Stimulated activated CD8-positive, alpha-beta memory T cell treated with anti-CD3 and anti-CD28 coated beads, Interleukin-4, amount 100 ng/mL, for 48 hours (primary cell): Measurements from ENCODE around the gene PGP.
"Not testable (repeated sequence)": the region's sequence is repeated elsewhere in the genome, so short reads cannot be mapped to it uniquely, and the experiment has no call there.

Experiments
- DNase-seq: peaks from one replicate; pipeline ENCODE4 v3.0.0-alpha.2; 2020

The PGP gene

DNA sequence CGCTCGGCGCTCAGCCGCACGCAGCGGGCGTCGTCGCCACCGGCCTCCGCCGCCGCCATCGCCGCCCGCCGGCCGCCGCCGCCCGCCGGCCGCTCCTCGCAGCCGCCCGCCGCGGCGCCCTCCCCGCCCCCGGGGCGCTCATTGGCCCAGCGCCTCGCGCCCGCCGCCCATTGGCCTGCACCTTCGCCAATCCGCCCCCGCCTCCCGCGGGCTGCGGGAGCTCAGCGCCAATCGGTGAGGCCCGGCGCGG, at the start of gene PGP:
PGP (minus strand) TSS at position 122 of the 250 bp plus-strand sequence; CDS start at position 59, 63 bp downstream.
- DNase-seq = no peak

DNA sequence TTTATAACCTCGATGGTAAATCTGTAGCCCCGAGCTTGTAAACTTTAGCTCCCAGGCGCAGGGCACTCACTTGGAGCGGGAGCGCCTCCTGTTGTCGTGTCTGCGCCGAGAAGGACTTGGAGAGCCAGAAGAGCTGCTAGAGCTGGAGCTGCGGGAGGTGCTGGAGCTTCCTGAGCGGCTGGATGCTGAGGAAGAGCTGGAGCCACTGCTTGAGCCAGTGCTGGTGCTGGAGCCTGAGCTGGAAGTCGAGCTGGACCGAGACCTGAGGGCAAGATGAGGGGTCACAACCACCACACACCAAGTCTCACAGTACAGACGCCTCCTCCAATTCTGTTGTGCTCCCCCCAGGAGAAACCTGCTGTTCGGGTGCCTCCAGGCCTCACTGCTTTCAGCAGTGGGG, 48.4 kb upstream of the PGP start:
- not testable (repeated sequence) for DNase-seq

GRCh38 chr16:2260250-2260649, 45.6 kb upstream of the PGP start:
- no peak for DNase-seq

DNA sequence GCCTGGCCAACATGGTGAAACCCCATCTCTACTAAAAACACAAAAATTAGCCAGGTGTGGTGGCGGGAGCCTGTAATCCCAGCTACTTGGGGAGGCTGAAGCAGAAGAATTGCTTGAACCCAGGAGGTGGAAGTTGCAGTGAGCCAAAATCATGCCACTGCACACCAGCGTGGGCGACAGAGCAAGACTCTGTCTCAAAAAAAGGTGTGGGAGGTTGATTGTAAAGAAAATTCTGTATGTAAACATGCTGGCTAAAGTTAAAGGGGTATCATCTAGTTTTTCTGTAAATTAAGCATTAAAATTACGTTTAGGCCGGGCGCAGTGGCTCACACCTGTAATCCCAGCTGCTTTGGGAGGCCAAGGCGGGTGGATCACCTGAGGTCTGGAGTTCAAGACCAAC, 43.9 kb upstream of the PGP start:
- not testable (repeated sequence) for DNase-seq

DNA sequence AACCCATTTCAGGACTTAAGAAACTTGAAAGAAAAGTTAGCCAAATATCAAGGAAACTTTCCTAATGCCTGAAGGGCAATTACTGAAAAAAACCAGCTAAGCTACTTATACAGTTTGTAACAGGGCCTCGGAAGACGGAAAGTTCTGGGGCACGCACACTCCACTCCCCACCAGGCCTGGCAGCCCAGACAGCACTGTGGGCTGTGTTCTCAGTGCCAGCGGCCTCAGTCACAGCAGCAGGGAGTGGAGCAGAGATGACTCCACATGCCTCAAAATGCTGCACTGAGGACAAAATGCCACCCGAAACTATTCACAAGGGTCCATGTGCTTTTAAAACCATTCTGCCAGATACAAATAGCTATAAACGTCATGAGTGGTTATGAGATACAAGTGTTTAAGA, 43.1 kb upstream of the PGP start:
- no peak for DNase-seq

DNA sequence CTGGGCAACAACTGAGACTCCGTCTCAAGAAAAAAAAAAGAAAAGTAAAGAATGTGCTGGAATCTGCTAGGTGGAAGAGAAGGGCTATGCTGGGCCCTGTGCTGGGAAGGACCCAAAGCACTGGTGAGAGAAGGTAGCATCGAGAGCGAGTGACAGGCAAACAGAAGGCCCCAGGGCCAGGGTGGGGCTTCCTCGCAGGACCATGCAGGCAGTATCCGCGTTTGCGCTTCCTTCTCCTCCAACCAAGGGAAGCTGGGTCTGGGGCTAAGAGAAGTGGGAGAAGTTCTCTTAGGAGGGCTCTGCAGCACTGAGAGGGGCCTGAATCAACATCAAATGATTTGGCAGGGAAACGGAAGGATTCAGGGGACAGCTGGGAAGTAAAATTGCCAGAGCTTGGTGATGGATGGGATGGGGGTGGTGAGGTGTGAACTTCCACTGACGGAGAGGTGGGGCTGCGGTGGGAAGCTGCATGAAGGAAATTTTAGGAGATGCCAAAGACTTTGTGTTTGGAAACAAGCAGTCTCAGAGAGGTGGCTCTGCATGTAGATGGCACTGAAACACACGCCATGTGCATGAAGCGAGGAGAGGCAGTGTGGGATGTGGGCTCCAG, 42.0 kb upstream of the PGP start:
- no peak for DNase-seq

DNA sequence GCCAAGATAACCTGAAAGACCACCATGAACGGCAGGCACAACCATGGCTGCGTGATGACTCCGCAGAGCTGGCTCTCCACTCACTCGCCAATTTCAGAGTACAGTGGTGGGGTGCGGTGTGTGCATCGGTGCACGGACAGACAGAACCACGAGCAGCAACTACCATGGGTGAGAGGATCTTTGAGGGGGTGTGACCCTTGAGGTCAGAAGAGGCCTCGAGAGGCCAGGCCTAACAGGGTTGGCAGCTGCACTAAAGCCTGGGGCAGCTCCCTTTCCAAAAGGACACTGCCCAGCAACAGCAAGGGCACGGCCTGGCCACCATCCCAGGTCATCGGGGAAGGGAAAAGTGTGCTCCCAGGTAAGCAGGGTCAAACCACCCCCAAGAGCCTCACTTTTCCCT, 38.7 kb upstream of the PGP start:
- DNase-seq = no peak

GRCh38 chr16:2252806-2253148, 38.1 kb upstream of the PGP start:
- no peak for DNase-seq

GRCh38 chr16:2251296-2252111, 36.9 kb upstream of the PGP start, which contains the start of gene ECI1:
TSS of gene ECI1 (minus strand) at chr16:2251587. CDS start at chr16:2251566, 21 bp downstream.
- peak; percentile 92 for DNase-seq

DNA sequence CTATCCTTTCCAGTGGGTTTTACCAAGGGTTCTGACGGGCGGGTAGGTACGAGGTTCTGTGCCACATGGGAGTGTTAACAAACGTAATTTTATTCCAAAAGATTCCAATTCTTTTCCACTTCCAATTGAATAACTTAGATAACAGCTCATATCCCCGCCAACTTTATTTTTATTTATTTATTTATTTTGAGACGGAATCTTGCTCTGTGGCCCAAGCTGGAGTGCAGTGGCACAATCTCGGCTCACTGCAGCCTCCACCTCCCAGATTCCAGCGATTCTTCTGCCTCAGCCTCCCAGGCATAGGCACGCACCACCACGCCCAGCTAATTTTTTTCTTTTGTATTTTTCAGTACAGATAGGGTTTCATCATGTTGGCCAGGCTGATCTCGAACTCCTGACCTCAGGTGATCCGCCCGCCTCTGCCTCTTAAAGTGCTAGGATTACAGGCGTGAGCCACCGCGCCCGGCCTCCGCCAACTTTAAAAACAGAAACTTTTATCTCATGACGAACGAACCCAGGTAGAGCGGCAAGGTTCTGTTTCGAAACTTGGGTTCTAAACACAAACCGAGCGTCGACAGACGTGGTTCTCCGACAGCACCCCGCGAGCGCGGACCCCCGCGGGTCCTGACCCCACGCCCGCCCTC, 36.1 kb upstream of the PGP start:
- peak; percentile 61 for DNase-seq

DNA sequence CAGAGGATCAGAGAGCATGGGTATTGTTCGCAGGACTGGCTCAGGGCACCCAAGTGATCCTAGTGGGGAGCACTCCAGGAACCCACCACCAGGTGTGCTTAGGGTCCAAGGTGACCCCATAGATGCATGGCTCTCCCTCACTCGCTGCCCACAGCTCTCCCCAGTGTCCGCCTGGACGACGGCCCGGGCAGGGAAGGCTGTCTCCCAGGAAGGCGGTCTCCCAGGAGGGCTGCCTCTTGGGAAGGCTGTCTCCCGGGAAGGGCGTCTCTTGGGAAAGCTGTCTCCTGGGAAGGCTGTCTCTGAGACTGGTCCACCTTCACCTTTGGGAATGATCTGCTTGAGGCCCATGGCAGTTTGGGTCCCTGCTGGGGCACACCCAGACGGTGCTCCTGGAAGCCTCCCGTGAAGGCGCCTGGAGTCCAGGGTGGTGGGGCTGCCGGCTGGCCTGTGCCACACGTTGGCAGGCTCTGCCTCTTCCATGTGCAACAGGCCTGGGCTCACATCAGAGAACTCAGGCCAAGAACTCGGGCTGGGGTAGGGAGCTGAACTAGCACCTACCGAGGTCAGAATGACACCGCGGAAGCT, 31.8 kb upstream of the PGP start:
- DNase-seq = no peak

DNA sequence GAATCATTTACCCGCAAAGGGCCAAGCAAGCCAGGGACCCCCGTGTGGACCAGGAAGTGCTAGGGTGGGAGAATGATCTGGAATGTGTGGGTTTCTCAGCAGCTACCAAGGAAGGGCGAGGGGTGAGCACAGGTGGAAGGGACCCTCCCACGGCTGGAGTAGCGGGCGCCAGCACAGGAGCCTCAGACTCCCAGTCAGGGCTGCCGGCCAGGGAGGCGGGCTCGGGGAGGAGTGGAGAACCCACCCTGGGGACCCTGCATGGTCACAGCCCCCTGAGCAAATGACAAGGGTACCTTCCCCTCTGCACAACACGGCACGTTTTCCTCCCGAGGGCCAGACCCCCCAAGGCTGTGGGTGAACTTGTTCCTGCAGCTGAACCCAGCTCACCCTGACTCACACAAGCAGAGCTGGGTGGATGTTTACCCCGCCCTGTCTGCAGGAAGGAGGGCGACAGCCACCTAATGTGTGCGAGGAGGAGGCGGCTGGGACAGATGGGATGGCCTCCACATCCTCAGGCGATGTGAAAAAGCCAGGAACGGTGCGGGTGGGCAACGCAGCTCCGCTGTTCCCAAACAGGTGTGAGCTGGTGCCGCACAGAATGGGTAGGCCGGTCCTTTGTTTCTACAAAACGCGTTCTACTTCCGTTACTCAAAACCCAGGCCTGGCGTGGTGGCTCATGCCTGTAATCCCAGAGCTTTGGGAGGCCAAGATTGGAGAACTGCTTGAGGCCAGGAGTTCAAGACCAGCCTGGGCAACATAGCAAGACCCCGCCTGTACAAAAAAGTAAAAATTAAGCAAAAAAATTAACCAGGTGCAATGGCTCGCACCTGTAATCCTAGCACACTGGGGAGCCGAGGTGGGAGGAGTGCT, 30.5 kb upstream of the PGP start:
- DNase-seq = no peak

- DNase-seq = no peak
Measured at GRCh38 chr16:2244301-2244700, 29.7 kb upstream of the PGP start.

DNA sequence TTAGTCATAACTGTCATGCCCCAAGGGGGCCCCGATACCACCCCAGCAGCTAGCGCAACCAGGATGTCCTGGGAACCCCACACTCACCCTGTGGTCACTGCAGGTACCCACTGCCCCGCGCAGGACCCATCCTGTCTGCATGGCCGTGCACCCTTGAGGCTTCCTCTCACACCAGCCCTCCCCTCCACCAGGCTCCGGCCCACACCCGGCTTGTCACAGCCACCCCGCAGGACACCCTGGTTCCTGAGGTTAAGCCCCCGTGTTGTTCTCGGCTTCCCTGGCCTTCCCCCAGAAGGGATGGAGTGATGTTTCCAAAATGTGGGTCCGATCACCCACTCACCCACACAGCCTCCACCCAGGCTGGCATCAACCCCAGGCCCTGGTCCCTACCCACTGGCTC, 29.1 kb upstream of the PGP start:
- no peak for DNase-seq

- no peak for DNase-seq
Measured at GRCh38 chr16:2243031-2243528, 28.4 kb upstream of the PGP start.

GRCh38 chr16:2242598-2242997, 28.0 kb upstream of the PGP start:
- no peak for DNase-seq

GRCh38 chr16:2240331-2240730, 25.7 kb upstream of the PGP start:
- DNase-seq = not testable (repeated sequence)

DNA sequence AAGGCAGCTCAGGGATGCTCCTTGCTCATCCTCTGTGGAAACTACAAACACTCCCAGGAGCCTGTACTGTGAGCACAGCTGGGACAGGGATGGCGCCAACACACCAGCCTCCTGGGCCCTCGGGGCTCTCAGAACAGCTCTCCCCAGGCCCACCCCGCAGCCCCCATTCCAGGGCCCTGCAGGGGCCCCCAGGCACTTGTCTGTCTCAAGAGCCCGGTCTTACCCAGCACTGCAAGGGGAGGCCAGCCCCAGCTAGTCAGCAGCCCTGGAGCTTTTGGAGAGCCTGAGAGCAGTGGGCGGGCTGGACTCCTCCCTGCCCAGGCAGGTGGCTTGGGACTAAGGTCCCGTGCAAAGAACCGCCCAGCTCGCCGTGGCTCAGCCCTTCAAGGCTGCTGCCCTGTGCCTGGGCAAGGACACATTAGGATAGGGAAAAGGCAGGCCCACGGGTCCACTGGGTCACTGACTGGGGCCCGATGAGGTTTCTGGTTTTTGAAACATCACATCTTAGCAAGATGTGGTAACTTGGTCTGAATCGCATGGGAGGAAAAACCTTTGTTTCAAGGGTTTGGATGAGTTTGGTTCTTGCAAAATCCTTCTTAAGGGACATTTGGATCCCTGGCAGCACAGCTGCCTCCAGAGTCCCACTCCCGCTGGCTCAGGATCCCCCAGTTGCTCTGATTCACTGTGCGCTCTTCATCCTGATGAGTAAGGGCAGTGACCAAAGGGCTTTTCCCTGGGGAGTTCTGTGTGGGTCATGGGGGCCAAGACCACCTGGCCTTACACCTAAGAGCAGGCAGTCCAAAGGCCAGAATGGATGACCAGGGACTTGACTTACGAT, 24.4 kb upstream of the PGP start:
- no peak for DNase-seq

GRCh38 chr16:2238150-2238837, 23.7 kb upstream of the PGP start:
- no peak for DNase-seq

GRCh38 chr16:2237493-2238149, 23.0 kb upstream of the PGP start:
- DNase-seq = no peak

GRCh38 chr16:2237102-2237482, 22.5 kb upstream of the PGP start:
- DNase-seq = no peak
